Right lobe of liver (tissue), 4 donors: Measurements from ENCODE around the gene ACTA1.

ENCODE experiments used
- POLR2A ChIP-seq: fragments of 450-650 bp; IDR thresholded peaks from one replicate; pipeline ENCODE4 v1.6.1; 2017; ENCODE audit warnings: antibody characterized with exemption, mild to moderate bottlenecking
- TF ChIP-seq, protein P1 (sequence below), 4 donors: fragments of 200-600 bp in 3 of 4; fragments of 450-650 bp in 1 of 4; IDR thresholded peaks; one replicate each; pipeline versions ENCODE4 v1.5.1 to v1.8.0; 2016 to 2022; ENCODE audit warnings: antibody characterized with exemption in 4 of 4, mild to moderate bottlenecking in 2 of 4
- donor health status: DM: no; HTN: no; CAD: no.
- donor health status: DM: no; HTN: no; CAD: no.
- donor health status: DM: no; HTN: yes; CAD: no.

DNA sequence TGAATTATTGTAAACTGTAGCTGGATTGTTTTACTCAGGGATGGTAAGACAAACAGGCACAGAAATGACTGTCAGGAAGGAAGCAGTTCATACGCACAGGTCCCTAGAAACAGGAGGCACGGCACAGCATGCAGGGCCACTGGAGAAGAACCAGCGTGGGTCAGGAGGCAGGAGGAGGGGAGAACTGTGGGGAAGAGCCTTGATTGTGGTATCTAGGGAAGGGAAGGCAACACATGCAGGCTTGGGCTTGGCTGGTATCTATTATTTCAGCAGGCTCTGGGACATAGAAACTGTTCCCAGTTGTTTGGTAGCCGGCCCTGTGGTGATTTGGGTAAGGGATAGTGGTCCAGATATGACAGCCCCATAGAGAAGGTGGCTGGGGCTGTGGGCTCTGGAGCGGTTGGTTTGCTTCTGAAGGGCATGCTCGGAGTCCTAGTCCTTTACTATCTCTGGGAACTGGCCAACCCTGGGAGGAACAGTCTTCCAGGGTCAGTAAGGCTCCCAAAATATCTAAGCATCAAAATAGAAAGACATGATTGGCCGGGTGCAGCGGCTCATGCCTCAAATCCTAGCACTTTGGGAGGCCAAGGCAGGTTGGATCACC is 47.9 kb downstream of the ACTA1 start:
- TF ChIP-seq, protein P1, sequence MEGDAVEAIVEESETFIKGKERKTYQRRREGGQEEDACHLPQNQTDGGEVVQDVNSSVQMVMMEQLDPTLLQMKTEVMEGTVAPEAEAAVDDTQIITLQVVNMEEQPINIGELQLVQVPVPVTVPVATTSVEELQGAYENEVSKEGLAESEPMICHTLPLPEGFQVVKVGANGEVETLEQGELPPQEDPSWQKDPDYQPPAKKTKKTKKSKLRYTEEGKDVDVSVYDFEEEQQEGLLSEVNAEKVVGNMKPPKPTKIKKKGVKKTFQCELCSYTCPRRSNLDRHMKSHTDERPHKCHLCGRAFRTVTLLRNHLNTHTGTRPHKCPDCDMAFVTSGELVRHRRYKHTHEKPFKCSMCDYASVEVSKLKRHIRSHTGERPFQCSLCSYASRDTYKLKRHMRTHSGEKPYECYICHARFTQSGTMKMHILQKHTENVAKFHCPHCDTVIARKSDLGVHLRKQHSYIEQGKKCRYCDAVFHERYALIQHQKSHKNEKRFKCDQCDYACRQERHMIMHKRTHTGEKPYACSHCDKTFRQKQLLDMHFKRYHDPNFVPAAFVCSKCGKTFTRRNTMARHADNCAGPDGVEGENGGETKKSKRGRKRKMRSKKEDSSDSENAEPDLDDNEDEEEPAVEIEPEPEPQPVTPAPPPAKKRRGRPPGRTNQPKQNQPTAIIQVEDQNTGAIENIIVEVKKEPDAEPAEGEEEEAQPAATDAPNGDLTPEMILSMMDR (IDR thresholded peaks at IDR 0.05): no peak
- no peak for TF ChIP-seq POLR2A
